Fibroblast of mammary gland (primary cell): ENCODE measurements around the gene THAP5.

Source experiments
- DNase-seq: peaks from one replicate; pipeline ENCODE4 v3.0.0-alpha.2; 2010; ENCODE audit warnings: low read depth
- H3K4me3 ChIP-seq: 2 replicates; pipeline ENCODE4 v1.5.1; 2011; ENCODE audit warnings: low read depth, mild to moderate bottlenecking, low read length, moderate library complexity; ENCODE audit not compliant: control insufficient read depth
- TF ChIP-seq, protein P1 (sequence below): conservative IDR thresholded peaks from 2 replicates; pipeline ENCODE4 v1.5.1; 2011; ENCODE audit warnings: low read depth, low read length, inconsistent platforms; ENCODE audit not compliant: control insufficient read depth, insufficient read depth

THAP5 gene, protein sequence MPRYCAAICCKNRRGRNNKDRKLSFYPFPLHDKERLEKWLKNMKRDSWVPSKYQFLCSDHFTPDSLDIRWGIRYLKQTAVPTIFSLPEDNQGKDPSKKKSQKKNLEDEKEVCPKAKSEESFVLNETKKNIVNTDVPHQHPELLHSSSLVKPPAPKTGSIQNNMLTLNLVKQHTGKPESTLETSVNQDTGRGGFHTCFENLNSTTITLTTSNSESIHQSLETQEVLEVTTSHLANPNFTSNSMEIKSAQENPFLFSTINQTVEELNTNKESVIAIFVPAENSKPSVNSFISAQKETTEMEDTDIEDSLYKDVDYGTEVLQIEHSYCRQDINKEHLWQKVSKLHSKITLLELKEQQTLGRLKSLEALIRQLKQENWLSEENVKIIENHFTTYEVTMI

DNA sequence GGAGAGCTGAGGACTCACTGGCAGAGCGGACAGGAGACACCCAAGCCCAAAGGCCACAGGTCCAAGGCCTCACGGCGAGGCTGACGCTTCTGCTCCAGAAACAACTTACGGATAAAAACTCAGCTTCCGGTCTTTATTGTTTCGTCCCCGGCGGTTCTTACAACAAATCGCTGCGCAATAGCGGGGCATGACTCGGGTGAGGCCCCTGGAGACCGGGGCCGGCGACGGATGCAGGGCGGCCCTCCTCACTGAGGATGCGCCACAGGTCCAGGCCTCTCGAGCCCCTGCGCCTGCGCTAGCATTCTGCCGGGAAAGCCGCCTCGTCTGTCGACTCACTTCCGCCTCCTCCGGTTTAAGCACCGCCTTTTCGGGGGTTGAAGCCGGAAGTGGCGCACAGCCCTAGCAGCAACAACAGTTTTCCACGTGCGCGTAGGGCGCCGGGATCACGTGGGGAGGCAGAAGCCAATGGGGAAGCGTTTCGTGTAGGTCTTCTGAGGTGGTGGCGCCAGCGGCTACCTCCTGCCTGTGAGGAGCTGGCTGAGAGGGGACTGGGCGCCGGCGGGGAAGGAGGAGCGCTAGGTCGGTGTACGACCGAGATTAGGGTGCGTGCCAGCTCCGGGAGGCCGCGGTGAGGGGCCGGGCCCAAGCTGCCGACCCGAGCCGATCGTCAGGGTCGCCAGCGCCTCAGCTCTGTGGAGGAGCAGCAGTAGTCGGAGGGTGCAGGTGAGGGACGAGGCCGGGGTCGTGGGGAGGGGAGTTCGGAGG, at the start of gene THAP5, which contains the start of gene DNAJB9:
Gene THAP5, minus strand, starts transcription at position 326 of the 765 bp plus-strand sequence. Its CDS starts 137 bp downstream, at position 189.
Gene DNAJB9, plus strand, starts transcription at position 494 of the 765 bp plus-strand sequence. CDS start 1,853 bp downstream, outside the sequence.
- peak within 1 kb of the TSS; percentile 89 for H3K4me3 ChIP-seq
- TF ChIP-seq, protein P1, sequence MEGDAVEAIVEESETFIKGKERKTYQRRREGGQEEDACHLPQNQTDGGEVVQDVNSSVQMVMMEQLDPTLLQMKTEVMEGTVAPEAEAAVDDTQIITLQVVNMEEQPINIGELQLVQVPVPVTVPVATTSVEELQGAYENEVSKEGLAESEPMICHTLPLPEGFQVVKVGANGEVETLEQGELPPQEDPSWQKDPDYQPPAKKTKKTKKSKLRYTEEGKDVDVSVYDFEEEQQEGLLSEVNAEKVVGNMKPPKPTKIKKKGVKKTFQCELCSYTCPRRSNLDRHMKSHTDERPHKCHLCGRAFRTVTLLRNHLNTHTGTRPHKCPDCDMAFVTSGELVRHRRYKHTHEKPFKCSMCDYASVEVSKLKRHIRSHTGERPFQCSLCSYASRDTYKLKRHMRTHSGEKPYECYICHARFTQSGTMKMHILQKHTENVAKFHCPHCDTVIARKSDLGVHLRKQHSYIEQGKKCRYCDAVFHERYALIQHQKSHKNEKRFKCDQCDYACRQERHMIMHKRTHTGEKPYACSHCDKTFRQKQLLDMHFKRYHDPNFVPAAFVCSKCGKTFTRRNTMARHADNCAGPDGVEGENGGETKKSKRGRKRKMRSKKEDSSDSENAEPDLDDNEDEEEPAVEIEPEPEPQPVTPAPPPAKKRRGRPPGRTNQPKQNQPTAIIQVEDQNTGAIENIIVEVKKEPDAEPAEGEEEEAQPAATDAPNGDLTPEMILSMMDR = no peak
- peak; percentile 99 for DNase-seq

DNA sequence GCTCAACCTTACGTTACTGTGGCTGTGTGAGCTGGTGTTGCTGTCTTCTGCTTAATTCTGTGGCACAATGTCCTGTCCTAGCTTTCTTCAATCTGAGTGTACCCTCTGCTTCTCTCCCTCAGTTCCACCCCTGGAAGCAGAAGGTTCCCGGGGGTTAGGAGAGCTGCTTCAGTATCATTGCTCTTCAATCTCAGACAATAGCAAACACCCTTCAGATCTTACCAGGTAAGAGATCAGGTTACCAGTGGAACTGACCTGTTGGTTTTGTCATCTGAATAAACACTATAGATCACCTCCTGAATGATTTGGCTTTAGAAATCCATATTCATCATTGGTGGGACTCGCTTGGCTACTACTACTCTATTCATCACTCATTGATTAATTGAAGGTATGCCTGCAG, 48.5 kb upstream of the THAP5 start:
- H3K4me3 ChIP-seq = no peak overlapping the region
- TF ChIP-seq, protein P1 = no peak
- DNase-seq = no peak

DNA sequence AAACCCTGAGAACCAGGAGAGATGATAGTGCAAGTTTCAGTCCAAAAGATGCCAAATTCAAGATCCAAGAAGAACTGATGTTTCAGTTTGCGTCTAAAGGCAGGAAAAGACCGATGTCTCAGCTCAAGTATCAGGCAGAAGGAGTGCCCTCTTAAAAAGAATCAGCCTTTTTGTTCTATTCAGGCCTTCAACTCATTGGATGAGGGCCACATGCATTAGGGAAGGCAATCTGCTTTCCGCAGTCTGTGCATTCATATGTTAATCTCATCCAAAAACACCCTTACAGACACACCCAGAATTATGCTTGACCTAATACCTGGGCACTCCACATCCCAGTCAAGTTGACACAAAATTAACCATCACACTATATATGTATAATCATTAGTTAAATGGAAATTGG, 45.4 kb upstream of the THAP5 start:
- DNase-seq = no peak
- TF ChIP-seq, protein P1 = no peak
- H3K4me3 ChIP-seq = no peak overlapping the region

DNA sequence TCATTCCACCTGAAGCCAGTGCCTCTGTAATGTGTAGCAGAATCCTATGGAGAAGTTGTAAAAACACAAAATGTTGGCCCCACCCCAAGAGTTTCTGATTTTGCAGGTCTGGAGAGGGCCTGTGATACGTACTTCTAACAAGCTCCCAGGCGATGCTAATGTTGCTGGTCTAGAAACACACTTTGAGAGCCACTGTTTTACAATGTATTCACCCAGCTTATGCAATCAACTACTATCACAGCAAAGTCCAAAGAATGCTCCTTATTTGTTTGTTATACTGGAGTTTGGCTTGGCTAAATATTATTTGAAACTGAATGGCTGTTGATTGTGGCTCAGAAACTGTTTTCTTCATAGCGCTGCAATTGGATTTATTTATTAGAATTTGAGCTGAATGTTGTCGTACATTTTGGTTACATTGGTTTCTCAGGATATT, 44.5 kb upstream of the THAP5 start:
- DNase-seq = no peak
- TF ChIP-seq, protein P1 = no peak
- no peak overlapping the region for H3K4me3 ChIP-seq

DNA sequence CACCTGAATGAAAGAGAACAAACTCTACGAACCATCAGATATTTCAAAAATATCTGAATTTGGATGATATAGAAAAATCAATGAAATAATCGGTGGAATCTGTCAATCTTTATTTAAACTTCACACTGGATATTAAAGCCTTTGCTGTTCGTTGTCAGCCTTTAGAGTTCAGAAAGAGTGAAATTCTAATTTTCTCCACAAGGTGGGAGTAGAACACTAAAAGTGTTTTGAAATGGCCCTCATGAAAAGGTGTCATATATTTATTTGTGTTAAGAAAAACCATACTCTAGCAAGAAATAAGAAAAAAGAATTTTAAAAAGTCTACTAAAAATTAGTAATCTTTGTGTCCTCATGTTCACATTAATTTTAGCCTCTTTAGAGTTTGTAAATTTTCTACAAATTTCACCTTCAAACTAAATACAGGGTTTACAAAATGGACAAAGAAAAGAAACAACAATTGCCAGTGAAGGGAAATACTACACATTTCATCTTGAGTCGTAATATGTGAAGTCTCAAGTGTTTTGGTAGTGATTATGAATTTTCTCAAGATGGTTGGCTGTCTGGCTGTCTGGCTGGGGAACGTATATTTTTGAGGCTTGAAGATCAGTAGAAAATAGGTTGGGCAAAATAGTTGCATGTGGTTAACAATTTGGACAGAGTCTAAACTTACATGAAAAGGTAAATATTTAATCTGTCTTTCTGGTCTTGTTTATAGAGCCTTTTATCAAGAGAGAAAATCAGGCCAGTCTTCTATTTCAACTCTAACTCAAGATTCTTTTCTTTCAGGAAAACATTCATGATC, 43.8 kb upstream of the THAP5 start:
- peak; percentile 49 for DNase-seq
- no peak overlapping the region for H3K4me3 ChIP-seq
- TF ChIP-seq, protein P1 = peak; percentile 60

DNA sequence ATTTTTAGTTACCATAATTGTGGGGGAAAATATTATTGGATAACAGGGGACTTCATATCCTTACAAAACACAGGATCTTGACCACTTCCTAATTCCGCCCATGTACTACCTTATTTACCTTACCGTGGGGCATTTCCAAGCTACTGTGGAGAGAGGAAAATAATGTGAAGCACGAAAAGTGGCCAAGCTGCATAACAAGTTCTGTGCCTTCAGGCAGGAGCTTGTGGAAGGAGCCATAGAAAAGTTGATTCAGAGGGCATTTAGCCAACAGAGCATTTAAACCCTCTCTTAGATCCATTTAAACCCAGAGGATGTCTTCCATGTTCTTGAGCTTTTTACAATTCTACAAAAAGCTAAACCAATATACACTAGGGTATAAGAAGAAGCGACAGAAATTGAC, 41.8 kb upstream of the THAP5 start:
- DNase-seq = no peak
- TF ChIP-seq, protein P1 = no peak
- no peak overlapping the region for H3K4me3 ChIP-seq
